ENCODE measurements around the gene TRIM62.

DNA sequence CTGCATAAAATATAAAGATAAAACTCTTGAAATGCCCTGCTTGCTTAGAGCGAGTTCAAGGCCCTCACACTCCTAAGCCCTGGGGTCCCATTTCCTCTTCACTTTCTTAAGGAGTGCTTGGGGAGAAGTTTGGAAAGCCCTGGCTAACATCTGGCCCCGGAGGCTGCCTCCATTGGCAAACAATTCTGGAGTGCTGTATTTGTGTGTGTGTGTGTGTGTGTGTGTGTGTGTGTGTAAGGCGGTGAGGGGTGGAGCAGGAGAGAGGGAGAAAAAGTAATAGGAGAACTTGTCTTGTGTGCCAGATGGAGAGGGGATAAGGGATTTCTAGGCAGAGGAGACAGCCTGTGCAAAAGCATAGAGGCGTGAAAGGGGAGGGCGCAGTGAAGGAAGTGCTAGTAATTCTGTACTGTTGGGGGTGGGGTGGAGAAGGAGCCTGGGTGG, 578 bp upstream of the TRIM62 start:
- no peak for TF ChIP-seq POLR2A (IDR thresholded peaks at IDR 0.05; ENCODE audit: low read depth, low read length)
- no peak for TF ChIP-seq TAF1 (IDR thresholded peaks at IDR 0.05; ENCODE audit: borderline replicate concordance, low read depth, low read length)
- no peak for TF ChIP-seq POLR2AphosphoS5 (IDR thresholded peaks at IDR 0.05; ENCODE audit: low read depth, low read length)
